HG03460 (cell line): ENCODE measurements around the gene CAMK4.

Source experiments
- ATAC-seq: cut with Tn5 transposase; IDR thresholded peaks from one replicate; pipeline ENCODE4 v1.9.1; 2021; ENCODE audit not compliant: unreplicated experiment

Gene CAMK4

DNA sequence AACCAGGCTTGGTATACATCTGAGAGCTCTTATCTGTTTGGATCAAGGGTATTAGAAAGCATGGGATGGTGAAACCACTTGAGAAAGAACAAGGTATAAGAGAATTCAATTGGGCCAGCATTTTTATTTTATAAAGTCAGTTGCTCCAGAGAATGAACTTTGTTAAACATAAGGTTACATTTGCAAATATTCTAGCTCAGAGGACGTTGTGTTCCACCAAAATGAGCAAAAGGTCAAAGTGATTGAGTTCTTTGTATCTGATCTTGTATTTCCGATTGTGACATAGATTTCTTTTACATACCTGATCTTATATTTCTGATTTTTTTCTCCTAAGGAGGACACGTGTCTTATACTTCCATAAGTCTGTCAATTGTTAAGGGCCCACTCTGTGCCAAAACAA is 296.7 kb downstream of the CAMK4 start:
- ATAC-seq: no peak

DNA sequence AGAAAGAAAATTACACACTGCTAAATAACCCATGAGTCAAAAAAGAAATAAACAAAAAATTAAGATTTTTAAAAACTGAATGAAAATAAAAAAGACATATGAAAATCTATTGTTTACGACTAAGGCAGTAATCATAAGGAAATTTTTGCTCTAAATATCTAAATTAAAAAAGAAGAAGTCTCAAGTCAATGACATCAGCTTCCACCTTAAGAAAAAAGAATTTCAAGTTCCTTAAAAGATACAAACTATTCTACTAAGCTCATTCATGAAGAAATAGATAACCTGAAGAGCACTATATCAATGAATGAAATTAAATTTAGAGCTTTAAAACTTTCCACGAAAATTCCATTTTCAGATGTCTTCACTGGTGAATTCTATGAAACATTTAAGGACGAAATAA is 303.9 kb downstream of the CAMK4 start:
- ATAC-seq: no peak

DNA sequence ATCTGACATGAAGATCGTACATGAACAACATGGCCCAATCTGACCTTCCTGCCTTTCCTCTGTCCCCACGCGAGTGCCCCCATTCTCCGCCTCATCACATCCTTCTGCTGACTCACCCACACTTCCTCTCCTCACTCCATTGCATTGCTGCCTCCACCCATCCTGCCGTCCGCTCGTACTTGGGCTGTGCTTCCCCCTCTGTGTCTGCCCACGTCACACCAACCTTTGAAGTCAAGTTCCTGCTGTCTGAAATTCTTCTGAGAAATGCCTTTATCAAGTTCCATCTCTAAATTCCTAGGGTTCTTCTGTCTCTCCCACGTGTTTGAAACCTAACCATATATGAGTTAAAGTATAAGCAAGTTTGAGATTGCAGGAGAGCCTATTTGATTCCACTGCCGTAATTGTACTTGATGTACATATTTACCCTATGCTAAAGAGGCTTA is 306.1 kb downstream of the CAMK4 start:
- peak; percentile 97 for ATAC-seq

DNA sequence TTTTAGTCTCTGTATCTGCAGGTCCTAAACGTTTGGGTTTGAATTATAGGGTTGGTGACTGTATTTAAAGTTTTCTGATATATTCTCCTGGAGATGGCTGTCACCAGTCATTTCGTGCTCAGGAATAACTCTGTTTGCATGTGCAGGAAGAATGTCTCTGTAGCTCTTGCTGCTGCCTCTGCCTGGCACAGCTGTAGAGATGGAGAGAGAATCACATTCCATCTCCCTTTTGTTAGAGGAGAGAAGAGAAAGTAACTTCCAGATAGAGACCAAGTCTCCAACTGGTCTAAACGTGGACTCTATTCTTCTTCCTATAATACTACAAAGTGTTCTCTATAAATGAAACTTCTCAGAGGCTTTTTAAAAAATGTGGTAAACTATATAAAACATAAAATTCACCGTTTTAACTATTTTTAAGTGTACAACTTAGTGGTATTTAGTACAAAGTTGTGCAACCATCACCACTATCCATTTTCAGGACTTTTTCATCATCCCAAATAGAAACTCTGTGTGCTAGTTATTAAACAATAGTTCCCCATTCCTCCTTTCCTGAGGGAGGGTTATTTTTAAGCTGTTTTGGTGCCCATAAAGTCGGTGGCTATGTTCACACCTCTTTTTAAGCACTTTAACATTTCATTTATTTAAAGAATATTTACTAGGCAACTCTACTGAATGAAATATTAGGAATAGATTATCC is 308.9 kb downstream of the CAMK4 start:
- ATAC-seq: no peak

DNA sequence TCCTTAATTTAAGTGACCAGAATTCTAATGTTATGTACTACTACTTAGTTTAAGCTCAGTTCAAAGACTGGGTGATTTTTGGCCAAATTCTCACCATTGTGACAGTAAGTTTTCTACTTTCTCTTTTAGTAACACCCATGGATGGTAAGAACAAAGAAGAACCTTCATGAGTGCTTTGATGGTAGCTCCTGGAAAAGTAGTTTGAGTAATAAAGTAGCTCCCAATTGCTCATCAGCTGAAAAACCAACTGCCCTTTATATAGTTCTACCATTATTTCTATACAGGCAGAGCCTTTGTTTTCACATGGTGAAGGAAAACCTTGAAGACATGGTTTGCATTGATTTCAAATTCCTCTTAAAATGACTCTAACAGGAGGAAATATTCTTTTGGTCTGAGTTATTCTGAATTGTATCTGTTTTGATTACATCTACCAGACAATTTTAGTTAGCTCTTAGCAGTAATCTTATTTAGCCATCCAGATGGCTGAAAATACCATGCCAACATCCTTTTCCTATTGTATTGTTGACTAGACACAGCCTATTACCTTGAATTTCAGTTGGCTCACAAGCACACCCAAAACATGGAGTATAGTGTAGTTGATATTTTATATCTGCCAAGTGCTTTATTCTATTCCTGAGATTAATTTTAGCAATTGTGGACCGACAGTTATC is 311.8 kb downstream of the CAMK4 start:
- no peak for ATAC-seq

DNA sequence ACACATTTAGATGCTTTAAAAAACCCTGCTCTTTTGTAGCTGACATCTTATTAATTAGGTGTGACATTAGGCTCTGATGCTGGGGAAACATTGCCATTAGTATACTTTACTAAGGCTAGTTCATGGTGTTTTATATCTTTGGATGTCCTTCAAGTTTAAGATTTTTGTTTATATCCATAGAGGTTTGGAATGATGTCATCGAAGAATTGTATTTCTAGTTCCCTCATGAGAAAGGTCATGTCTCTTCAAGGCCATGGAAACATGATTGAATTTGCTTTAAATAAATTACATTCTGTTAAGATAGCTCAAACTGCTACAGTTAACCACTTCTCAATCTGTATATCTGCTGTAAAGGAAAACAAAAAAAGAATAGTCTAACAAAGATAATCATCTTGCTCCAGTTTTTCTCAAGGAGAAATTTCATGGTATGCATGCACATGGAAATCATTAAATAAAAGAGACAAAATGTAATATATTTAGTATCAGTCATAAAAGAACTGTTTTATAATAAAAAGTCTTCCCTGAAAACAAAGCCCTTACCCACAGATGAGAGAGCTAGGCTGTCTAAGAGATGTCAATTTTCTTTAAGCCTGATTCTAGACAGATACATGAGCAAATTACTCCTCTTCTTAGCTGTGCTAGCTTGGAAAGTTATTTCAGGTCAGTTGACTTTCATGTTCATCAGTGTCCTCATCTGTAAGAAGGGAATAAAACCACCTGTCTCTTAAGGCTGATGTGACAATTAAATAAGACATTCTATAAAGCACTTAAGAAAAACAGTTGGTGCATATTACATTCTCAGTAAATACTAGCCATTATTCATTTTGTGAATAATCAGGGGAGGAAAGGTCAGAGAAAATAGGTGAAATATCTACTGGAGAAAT is 313.2 kb downstream of the CAMK4 start:
- ATAC-seq: no peak
